Activated T-helper 2 cell treated with anti-CD3 and anti-CD28 coated beads, Interferon-gamma antibody, Interleukin-2, Interleukin-4, amounts not matched to agents 10 μg/mL and 5 μg/mL and 100 μg/mL, durations not matched to agents 14 hours and 24 hours and 36 hours (primary cell): ENCODE results near the gene FGFR3. TPM values are rescaled to one million over a fixed set of nuclear protein-coding genes. Genes with fewer than 3 reads are reported as not detected.

Source experiments
- DNase-seq: peaks from one replicate; pipeline ENCODE4 v3.0.0; 2021; ENCODE audit warnings: low spot score
- H3K27ac Mint-ChIP-seq: one replicate; pipeline ENCODE4 v1.8.0; 2021; ENCODE audit warnings: mixed read lengths
- H3K27me3 Mint-ChIP-seq: one replicate; pipeline ENCODE4 v1.8.0; 2021; ENCODE audit warnings: low read depth, mixed read lengths
- H3K36me3 Mint-ChIP-seq: one replicate; pipeline ENCODE4 v1.8.0; 2021; ENCODE audit warnings: low read depth, mixed read lengths
- H3K4me1 Mint-ChIP-seq: one replicate; pipeline ENCODE4 v1.8.0; 2021; ENCODE audit warnings: low read depth, mixed read lengths
- H3K4me3 Mint-ChIP-seq: one replicate; pipeline ENCODE4 v1.8.0; 2021; ENCODE audit warnings: low read depth, mild to moderate bottlenecking, moderate library complexity, mixed read lengths
- H3K9me3 Mint-ChIP-seq: one replicate; pipeline ENCODE4 v1.8.0; 2021; ENCODE audit warnings: mixed read lengths
- intact Hi-C: fragments of 100-400 bp; cut with micrococcal nuclease; formaldehyde crosslinking; loops from one replicate; pipeline ENCODE4 v1.15.1; 2023
- total RNA-seq: library from RNA; stranded (reverse); gene quantifications from 2 replicates; pipeline ENCODE4 v1.2.3, GENCODE V29; 2022

The FGFR3 gene
- 0.67 and 0.80 TPM in 2 replicates for total RNA-seq

GRCh38 chr4:1792832-1793495 is at the start of gene FGFR3:
Gene FGFR3 (plus strand): TSS chr4:1793293. CDS start chr4:1793935, 642 bp downstream.
- H3K9me3 Mint-ChIP-seq = no peaks in the 10 kb centered on the region
- H3K27ac Mint-ChIP-seq = no peak within 1 kb of the TSS
- H3K27me3 Mint-ChIP-seq = peaks cover 18% of the 10 kb centered on the region
- no peaks in the 10 kb centered on the region for H3K36me3 Mint-ChIP-seq
- peak within 1 kb of the TSS; percentile 17 for H3K4me3 Mint-ChIP-seq
- intact Hi-C loops = no loop called here
- no peaks in the 10 kb centered on the region for H3K4me1 Mint-ChIP-seq
- no peak for DNase-seq

DNA sequence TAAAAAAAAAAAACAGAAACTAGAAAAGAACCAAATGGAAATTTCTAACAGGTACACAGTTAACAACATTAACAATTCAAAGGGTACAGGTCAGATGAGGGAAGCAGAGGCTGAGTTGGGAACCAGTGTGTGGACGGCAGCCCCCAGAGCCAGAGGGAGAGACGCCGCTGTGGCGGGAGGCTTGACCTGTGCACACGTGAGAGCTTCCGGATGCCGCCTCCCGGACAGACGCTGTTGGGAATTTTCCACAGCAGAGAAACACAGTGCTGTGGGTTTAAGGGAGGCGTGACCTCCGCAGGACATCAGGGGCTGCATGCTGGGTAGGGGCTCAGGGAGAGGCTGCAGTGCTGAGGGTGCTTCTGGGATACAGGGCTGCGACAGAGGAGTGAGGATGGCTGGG is 49.5 kb upstream of the FGFR3 start:
- H3K36me3 Mint-ChIP-seq = peaks cover 53% of the 10 kb centered on the region
- no peak overlapping the region for H3K27ac Mint-ChIP-seq
- H3K4me3 Mint-ChIP-seq = no peak overlapping the region
- H3K9me3 Mint-ChIP-seq = peaks cover 4% of the 10 kb centered on the region
- DNase-seq = no peak
- no peaks in the 10 kb centered on the region for H3K27me3 Mint-ChIP-seq
- H3K4me1 Mint-ChIP-seq = no peaks in the 10 kb centered on the region
- intact Hi-C loops = no loop called here

DNA sequence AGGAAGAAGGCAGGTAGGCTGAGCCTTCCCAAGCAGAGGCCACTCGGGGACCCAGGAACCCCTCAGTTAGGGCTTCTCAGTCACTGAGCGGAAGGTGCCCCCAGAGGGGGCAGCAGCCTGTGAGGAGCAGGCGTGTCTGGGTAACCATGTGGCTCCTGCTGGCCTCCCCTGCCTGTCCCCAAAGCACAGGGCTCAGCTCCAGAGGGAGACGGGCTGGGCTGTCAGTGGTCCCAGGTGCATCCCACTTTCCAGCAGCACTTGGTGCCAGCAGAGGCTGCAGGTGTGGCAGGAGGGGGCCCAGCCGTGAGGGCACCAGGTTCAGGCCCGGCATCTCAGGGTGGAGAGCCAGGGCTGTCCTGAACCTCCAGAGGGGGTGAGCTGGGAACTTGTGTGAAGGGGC is 49.1 kb upstream of the FGFR3 start:
- H3K27ac Mint-ChIP-seq = no peak overlapping the region
- peaks cover 49% of the 10 kb centered on the region for H3K36me3 Mint-ChIP-seq

DNA sequence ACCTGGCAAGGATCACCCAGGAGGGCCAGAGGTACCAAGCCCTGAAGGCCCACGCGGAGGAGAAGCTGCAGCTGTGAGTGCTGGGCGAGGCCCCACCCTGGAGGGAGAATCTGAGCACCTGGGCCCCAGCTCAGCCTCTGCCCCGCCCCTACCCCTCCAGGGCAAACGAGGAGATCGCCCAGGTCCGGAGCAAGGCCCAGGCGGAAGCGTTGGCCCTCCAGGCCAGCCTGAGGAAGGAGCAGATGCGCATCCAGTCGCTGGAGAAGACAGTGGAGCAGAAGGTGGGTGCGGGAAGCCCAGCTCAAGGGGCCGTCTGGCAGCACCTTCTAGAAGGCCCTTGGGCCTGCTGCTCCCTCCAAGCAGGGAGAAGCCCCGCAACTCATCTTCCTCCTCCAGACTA is 48.5 kb upstream of the FGFR3 start:
- H3K36me3 Mint-ChIP-seq = peaks cover 43% of the 10 kb centered on the region
- intact Hi-C loops = no loop called here
- no peaks in the 10 kb centered on the region for H3K27me3 Mint-ChIP-seq
- no peak overlapping the region for H3K27ac Mint-ChIP-seq
- no peaks in the 10 kb centered on the region for H3K4me1 Mint-ChIP-seq
- DNase-seq = no peak
- no peaks in the 10 kb centered on the region for H3K9me3 Mint-ChIP-seq
- H3K4me3 Mint-ChIP-seq = no peak overlapping the region

More for the DNA sequence above, 49.1 kb upstream of the FGFR3 start:
- Mint-ChIP-seq H3K4me3 (no peak overlapping the region), H3K27me3 (no peaks in the 10 kb centered on the region), H3K4me1 (no peaks in the 10 kb centered on the region), H3K9me3 (peaks cover under 1% of the 10 kb centered on the region)
- intact Hi-C loops = no loop called here
- no peak for DNase-seq

GRCh38 chr4:1745165-1745564 is 47.9 kb upstream of the FGFR3 start:
- H3K27ac Mint-ChIP-seq = no peak overlapping the region
- no peaks in the 10 kb centered on the region for H3K4me1 Mint-ChIP-seq

GRCh38 chr4:1745697-1746096 is 47.4 kb upstream of the FGFR3 start:
- Mint-ChIP-seq H3K9me3 (no peaks in the 10 kb centered on the region), H3K27ac (no peak overlapping the region), H3K4me1 (no peaks in the 10 kb centered on the region), H3K27me3 (no peaks in the 10 kb centered on the region), H3K4me3 (no peak overlapping the region), H3K36me3 (peaks cover 34% of the 10 kb centered on the region)
- intact Hi-C loops = loop anchor here (2.0 kb wide), 1 partner anchor 153 kb away; no protein-coding TSS in a partner anchor
- DNase-seq = no peak

More at GRCh38 chr4:1745165-1745564, 47.9 kb upstream of the FGFR3 start:
- intact Hi-C loops = no loop called here
- H3K9me3 Mint-ChIP-seq = no peaks in the 10 kb centered on the region
- no peaks in the 10 kb centered on the region for H3K27me3 Mint-ChIP-seq
- DNase-seq = no peak
- H3K4me3 Mint-ChIP-seq = no peak overlapping the region
- H3K36me3 Mint-ChIP-seq = peaks cover 39% of the 10 kb centered on the region

DNA sequence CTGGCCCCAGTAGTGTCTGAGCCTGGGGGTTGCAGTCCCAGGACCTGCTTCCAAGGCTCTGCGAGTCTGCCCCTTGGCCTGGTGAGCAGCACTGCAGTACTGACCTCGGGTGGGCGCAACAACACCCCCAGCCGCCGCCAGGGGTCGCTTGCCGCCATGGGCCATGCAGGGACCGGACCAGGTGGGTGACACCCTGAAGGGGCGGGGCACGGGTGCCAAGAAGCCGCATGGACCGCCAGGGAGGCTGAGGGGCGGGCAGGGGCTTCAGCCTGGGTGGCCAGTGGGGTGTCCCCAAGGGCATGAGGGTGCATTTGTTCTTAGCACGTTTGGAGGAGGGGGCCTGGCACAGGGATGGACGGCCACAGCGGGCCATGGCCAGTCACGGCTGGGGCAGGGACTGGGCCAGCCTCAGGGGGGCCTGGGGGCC is 46.8 kb upstream of the FGFR3 start:
- H3K4me3 Mint-ChIP-seq = no peak overlapping the region

GRCh38 chr4:1746919-1747602 is 46.0 kb upstream of the FGFR3 start:
- Mint-ChIP-seq H3K36me3 (peaks cover 22% of the 10 kb centered on the region), H3K9me3 (no peaks in the 10 kb centered on the region), H3K27me3 (no peaks in the 10 kb centered on the region), H3K27ac (no peak overlapping the region), H3K4me3 (no peak overlapping the region), H3K4me1 (no peaks in the 10 kb centered on the region)
- intact Hi-C loops = loop anchor here (2.0 kb wide), 1 partner anchor 152 kb away; no protein-coding TSS in a partner anchor
- DNase-seq = no peak

More for the DNA sequence above, 46.8 kb upstream of the FGFR3 start:
- intact Hi-C loops = loop anchor here (2.0 kb wide), 1 partner anchor 153 kb away; no protein-coding TSS in a partner anchor
- Mint-ChIP-seq H3K4me1 (no peaks in the 10 kb centered on the region), H3K27ac (no peak overlapping the region), H3K27me3 (no peaks in the 10 kb centered on the region), H3K9me3 (no peaks in the 10 kb centered on the region), H3K36me3 (peaks cover 30% of the 10 kb centered on the region)
- peak; percentile 69 for DNase-seq

- Mint-ChIP-seq H3K4me1 (no peaks in the 10 kb centered on the region), H3K36me3 (peaks cover 19% of the 10 kb centered on the region), H3K27me3 (no peaks in the 10 kb centered on the region), H3K4me3 (no peak overlapping the region), H3K9me3 (no peaks in the 10 kb centered on the region), H3K27ac (no peak overlapping the region)
- DNase-seq = no peak
- intact Hi-C loops = loop anchor here (2.0 kb wide), 1 partner anchor 151 kb away; no protein-coding TSS in a partner anchor
Measured at GRCh38 chr4:1747603-1747967, 45.5 kb upstream of the FGFR3 start.

- Mint-ChIP-seq H3K4me3 (no peak overlapping the region), H3K27ac (no peak overlapping the region), H3K36me3 (peaks cover 16% of the 10 kb centered on the region), H3K9me3 (no peaks in the 10 kb centered on the region), H3K27me3 (no peaks in the 10 kb centered on the region), H3K4me1 (no peaks in the 10 kb centered on the region)
- DNase-seq = peak; percentile 73
- intact Hi-C loops = loop anchor here (1.0 kb wide), 1 partner anchor 62 kb away; no protein-coding TSS in a partner anchor
Measured at GRCh38 chr4:1748465-1748995, 44.6 kb upstream of the FGFR3 start.

DNA sequence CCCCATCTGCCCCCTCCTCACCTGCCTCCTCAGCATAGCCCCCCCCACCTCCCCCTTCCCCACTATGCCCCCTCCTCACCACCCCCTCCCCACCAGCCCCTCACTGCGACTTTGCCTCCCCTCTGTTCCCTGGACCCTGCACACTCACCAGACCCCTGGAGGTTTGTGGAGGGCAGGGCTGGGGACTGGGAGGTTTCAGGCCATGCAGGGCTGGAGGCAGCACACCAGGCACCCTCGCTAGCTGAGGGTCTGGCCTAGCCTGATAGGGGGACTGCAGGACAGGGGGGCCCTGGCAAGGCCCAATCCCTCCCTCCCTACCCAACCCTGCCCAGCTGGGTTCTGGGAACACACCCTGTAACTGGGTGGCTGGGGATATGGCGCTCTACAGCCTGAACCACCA is 43.7 kb upstream of the FGFR3 start:
- Mint-ChIP-seq H3K27ac (no peak overlapping the region), H3K27me3 (no peaks in the 10 kb centered on the region), H3K9me3 (no peaks in the 10 kb centered on the region), H3K36me3 (peaks cover 8% of the 10 kb centered on the region), H3K4me3 (no peak overlapping the region), H3K4me1 (no peaks in the 10 kb centered on the region)
- no peak for DNase-seq
- intact Hi-C loops = no loop called here

DNA sequence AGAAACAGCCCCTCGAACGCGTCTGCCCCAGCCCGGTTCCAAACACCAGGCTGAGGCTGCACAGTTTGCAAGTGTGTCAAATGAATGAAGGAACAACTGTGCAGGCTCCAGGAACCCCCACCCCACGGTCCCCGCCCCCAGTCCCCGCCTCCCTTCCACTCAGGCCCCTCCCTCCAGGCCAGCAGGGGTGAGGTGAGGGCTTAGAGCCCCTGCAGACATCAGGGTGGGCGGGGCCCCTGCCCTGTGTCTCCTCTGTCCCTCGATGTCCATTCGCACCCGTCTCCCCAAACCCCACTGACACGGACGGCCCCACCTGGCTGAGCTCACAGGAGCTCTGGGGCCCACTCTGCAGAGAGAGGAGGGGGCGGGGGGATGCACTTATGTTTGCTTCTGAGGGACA is 43.3 kb upstream of the FGFR3 start:
- no peaks in the 10 kb centered on the region for H3K4me1 Mint-ChIP-seq
- H3K36me3 Mint-ChIP-seq = peaks cover 6% of the 10 kb centered on the region
- H3K9me3 Mint-ChIP-seq = no peaks in the 10 kb centered on the region
- H3K27me3 Mint-ChIP-seq = no peaks in the 10 kb centered on the region
- no peak for DNase-seq
- intact Hi-C loops = no loop called here
- H3K4me3 Mint-ChIP-seq = no peak overlapping the region
- H3K27ac Mint-ChIP-seq = no peak overlapping the region
